Mucosa of rectum (tissue), 2 donors: ENCODE measurements around the gene REN.

Experiments
- H3K27ac ChIP-seq, 2 donors: one replicate each; pipeline ENCODE4 v1.7.0; 2013; ENCODE audit warnings: inconsistent platforms in 2 of 2, low read depth in 2 of 2, low read length in 2 of 2
- H3K27me3 ChIP-seq, 2 donors: one replicate each; pipeline ENCODE4 v1.7.0; 2013; ENCODE audit warnings: low read length in 2 of 2; ENCODE audit not compliant: control insufficient read depth in 2 of 2, insufficient read depth in 2 of 2
- H3K36me3 ChIP-seq, 2 donors: one replicate each; pipeline ENCODE4 v1.7.0; 2013; ENCODE audit warnings: low read length in 2 of 2; ENCODE audit not compliant: control insufficient read depth in 2 of 2, insufficient read depth in 2 of 2
- H3K4me1 ChIP-seq, 2 donors: one replicate each; pipeline ENCODE4 v1.7.0; 2013; ENCODE audit warnings: low read length in 2 of 2, mild to moderate bottlenecking in 1 of 2; ENCODE audit not compliant: control insufficient read depth in 2 of 2, insufficient read depth in 2 of 2
- H3K4me3 ChIP-seq, 2 donors: one replicate each; pipeline ENCODE4 v1.7.0; 2013; ENCODE audit warnings: low read length in 2 of 2
- H3K9ac ChIP-seq, 2 donors: one replicate each; pipeline ENCODE4 v1.7.0; 2013; ENCODE audit warnings: low read length in 2 of 2, low read depth in 1 of 2, mild to moderate bottlenecking in 1 of 2
- H3K9me3 ChIP-seq, 2 donors: one replicate each; pipeline ENCODE4 v1.7.0; 2013; ENCODE audit warnings: low read length in 2 of 2; ENCODE audit not compliant: control insufficient read depth in 2 of 2
- donor health status: healthy.
- donor health status: Normal muscosa, but diverticular disease.

The REN gene

GRCh38 chr1:204147406-204148383 lies 18.4 kb downstream of the REN start:
- peaks cover 0 to 8% of the 10 kb centered on the region in 2 donors for H3K4me1 ChIP-seq
- no peak overlapping the region for H3K4me3 ChIP-seq
- no peaks in the 10 kb centered on the region for H3K9me3 ChIP-seq
- H3K27me3 ChIP-seq, result peaks cover 7 to 13% of the 10 kb centered on the region in 2 donors
- no peak overlapping the region for H3K27ac ChIP-seq
- H3K36me3 ChIP-seq, result no peaks in the 10 kb centered on the region
- H3K9ac ChIP-seq, result no peak overlapping the region

GRCh38 chr1:204146965-204147364 lies 19.2 kb downstream of the REN start:
- H3K9me3 ChIP-seq, result no peaks in the 10 kb centered on the region
- peaks cover 0 to 3% of the 10 kb centered on the region in 2 donors for H3K4me1 ChIP-seq
- no peak overlapping the region for H3K9ac ChIP-seq
- no peaks in the 10 kb centered on the region for H3K36me3 ChIP-seq
- no peak overlapping the region for H3K27ac ChIP-seq
- H3K4me3 ChIP-seq, result no peak overlapping the region
- H3K27me3 ChIP-seq, result peaks cover 2 to 9% of the 10 kb centered on the region in 2 donors

- no peak overlapping the region for H3K9ac ChIP-seq
- H3K9me3 ChIP-seq, result no peaks in the 10 kb centered on the region
- no peak overlapping the region for H3K4me3 ChIP-seq
- no peaks in the 10 kb centered on the region for H3K36me3 ChIP-seq
- H3K27me3 ChIP-seq, result peaks cover 2 to 8% of the 10 kb centered on the region in 2 donors
- no peak overlapping the region for H3K27ac ChIP-seq
- peaks cover 0 to under 1% of the 10 kb centered on the region in 2 donors for H3K4me1 ChIP-seq
These were observed 19.8 kb downstream of the REN start for GRCh38 chr1:204146309-204146708.

- no peaks in the 10 kb centered on the region for H3K36me3 ChIP-seq
- H3K4me1 ChIP-seq, result no peaks in the 10 kb centered on the region
- no peak overlapping the region for H3K9ac ChIP-seq
- H3K27ac ChIP-seq, result no peak overlapping the region
- no peak overlapping the region for H3K4me3 ChIP-seq
- no peaks in the 10 kb centered on the region for H3K9me3 ChIP-seq
- H3K27me3 ChIP-seq, result peaks cover 1 to 2% of the 10 kb centered on the region in 2 donors
These were observed 21.1 kb downstream of the REN start for GRCh38 chr1:204145033-204145504.

- Histone ChIP-seq H3K4me1 (no peaks in the 10 kb centered on the region), H3K36me3 (no peaks in the 10 kb centered on the region), H3K9ac (no peak overlapping the region), H3K27me3 (peaks cover 0 to 2% of the 10 kb centered on the region in 2 donors), H3K9me3 (no peaks in the 10 kb centered on the region), H3K4me3 (no peak overlapping the region), H3K27ac (no peak overlapping the region)
These were observed 22.7 kb downstream of the REN start for GRCh38 chr1:204143276-204144041.

GRCh38 chr1:204142032-204142974 lies 23.8 kb downstream of the REN start:
- no peaks in the 10 kb centered on the region for H3K4me1 ChIP-seq
- no peak overlapping the region for H3K4me3 ChIP-seq
- H3K27ac ChIP-seq, result no peak overlapping the region
- no peaks in the 10 kb centered on the region for H3K36me3 ChIP-seq
- peaks cover 0 to 2% of the 10 kb centered on the region in 2 donors for H3K27me3 ChIP-seq
- H3K9ac ChIP-seq, result no peak overlapping the region
- H3K9me3 ChIP-seq, result no peaks in the 10 kb centered on the region

GRCh38 chr1:204141131-204141530 lies 25.0 kb downstream of the REN start:
- Histone ChIP-seq H3K9ac (no peak overlapping the region), H3K27ac (no peak overlapping the region), H3K27me3 (peaks cover 0 to 2% of the 10 kb centered on the region in 2 donors), H3K36me3 (no peaks in the 10 kb centered on the region), H3K4me3 (no peak overlapping the region), H3K4me1 (no peaks in the 10 kb centered on the region), H3K9me3 (no peaks in the 10 kb centered on the region)

GRCh38 chr1:204139952-204140351 lies 26.2 kb downstream of the REN start:
- no peak overlapping the region for H3K4me3 ChIP-seq
- no peak overlapping the region for H3K27ac ChIP-seq
- H3K4me1 ChIP-seq, result no peaks in the 10 kb centered on the region
- H3K36me3 ChIP-seq, result no peaks in the 10 kb centered on the region
- H3K27me3 ChIP-seq, result peaks cover 0 to 2% of the 10 kb centered on the region in 2 donors
- no peaks in the 10 kb centered on the region for H3K9me3 ChIP-seq
- no peak overlapping the region for H3K9ac ChIP-seq

GRCh38 chr1:204139088-204139487 lies 27.0 kb downstream of the REN start:
- no peaks in the 10 kb centered on the region for H3K9me3 ChIP-seq
- no peaks in the 10 kb centered on the region for H3K27me3 ChIP-seq
- H3K36me3 ChIP-seq, result no peaks in the 10 kb centered on the region
- no peak overlapping the region for H3K4me3 ChIP-seq
- no peak overlapping the region for H3K27ac ChIP-seq
- no peak overlapping the region for H3K9ac ChIP-seq
- no peaks in the 10 kb centered on the region for H3K4me1 ChIP-seq
